Astrocyte (in vitro differentiated cells and primary cell): ENCODE data around the gene KCNH8.

Experiments used
- EZH2 ChIP-seq: IDR thresholded peaks from 2 replicates; pipeline ENCODE4 v1.6.1; 2012; ENCODE audit warnings: mild to moderate bottlenecking, low read length, inconsistent platforms; ENCODE audit not compliant: insufficient read depth
- TF ChIP-seq, protein P1 (sequence below): IDR thresholded peaks from 2 replicates; pipeline ENCODE4 v1.5.1; 2011; ENCODE audit warnings: low read depth, mild to moderate bottlenecking, inconsistent platforms, low read length, moderate library complexity; ENCODE audit not compliant: insufficient read depth

DNA sequence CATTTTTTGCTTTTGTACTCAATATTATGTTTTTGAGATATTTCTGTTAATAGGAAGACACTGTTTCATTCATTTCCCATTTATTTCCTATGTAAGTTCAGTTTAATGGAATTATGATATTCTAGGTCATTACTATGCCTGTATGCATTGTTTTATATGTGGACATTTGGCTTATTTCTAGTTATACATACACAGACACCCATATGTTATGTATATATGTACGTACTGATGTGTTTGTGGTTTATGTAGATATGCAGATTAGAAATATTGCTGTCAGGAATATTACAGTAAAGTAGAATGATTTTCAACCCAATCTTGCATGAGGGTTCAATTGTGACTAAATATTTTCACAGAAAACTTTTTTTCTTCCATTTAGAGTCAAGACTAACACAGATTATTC is 190.5 kb downstream of the KCNH8 start:
- no peak for TF ChIP-seq EZH2
- TF ChIP-seq, protein P1, sequence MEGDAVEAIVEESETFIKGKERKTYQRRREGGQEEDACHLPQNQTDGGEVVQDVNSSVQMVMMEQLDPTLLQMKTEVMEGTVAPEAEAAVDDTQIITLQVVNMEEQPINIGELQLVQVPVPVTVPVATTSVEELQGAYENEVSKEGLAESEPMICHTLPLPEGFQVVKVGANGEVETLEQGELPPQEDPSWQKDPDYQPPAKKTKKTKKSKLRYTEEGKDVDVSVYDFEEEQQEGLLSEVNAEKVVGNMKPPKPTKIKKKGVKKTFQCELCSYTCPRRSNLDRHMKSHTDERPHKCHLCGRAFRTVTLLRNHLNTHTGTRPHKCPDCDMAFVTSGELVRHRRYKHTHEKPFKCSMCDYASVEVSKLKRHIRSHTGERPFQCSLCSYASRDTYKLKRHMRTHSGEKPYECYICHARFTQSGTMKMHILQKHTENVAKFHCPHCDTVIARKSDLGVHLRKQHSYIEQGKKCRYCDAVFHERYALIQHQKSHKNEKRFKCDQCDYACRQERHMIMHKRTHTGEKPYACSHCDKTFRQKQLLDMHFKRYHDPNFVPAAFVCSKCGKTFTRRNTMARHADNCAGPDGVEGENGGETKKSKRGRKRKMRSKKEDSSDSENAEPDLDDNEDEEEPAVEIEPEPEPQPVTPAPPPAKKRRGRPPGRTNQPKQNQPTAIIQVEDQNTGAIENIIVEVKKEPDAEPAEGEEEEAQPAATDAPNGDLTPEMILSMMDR, result no peak
